H1 (cell line): ENCODE data around the gene LRRC49. TPM values are rescaled to one million over a fixed set of nuclear protein-coding genes. Genes with fewer than 3 reads are reported as not detected.
A peak's percentile ranks its signal among the peaks of the same experiment; 100 is the strongest.

Source experiments
- CTCF ChIA-PET: fragments of 300-600 bp; sonication (Branson Sonifier 250); formaldehyde crosslinking; loops from one replicate; lab custom pipeline; 2021; ENCODE audit not compliant: partially characterized antibody; lab: Charles Lee
- POLR2A ChIA-PET: fragments of 300-600 bp; sonication (Branson Sonifier 250); formaldehyde crosslinking; loops from one replicate; lab custom pipeline; 2021; ENCODE audit warnings: inconsistent platforms; ENCODE audit not compliant: partially characterized antibody; lab: Charles Lee
- DNase-seq, 2 experiments: peaks; one replicate each; pipeline versions ENCODE4 v3.0.0 to v3.0.0-alpha.2; 2010 to 2022; ENCODE audit warnings: low spot score in 2 of 2, low read depth in 1 of 2, mixed read lengths in 1 of 2
- FAIRE-seq: peaks from 2 replicates; lab custom pipeline; 2011; peaks lifted over from hg19 to GRCh38; lab: Jason Lieb, UNC
- H2AFZ ChIP-seq: 2 replicates; pipeline ENCODE4 v1.8.1; 2012; ENCODE audit warnings: low read length, inconsistent platforms
- H2AK5ac ChIP-seq: 2 replicates; pipeline ENCODE4 v1.6.1; 2013; ENCODE audit warnings: low read depth, low read length
- H2BK120ac ChIP-seq: replicated peaks from 2 replicates; pipeline ENCODE3; 2013; ENCODE audit warnings: low read depth, low read length, inconsistent platforms
- H2BK12ac ChIP-seq: 2 replicates; pipeline ENCODE4 v1.6.1; 2013; ENCODE audit warnings: low read depth, low read length
- H2BK15ac ChIP-seq: 2 replicates; pipeline ENCODE4 v1.6.1; 2013; ENCODE audit warnings: low read length
- H2BK20ac ChIP-seq: 2 replicates; pipeline ENCODE4 v1.6.1; 2013; ENCODE audit warnings: low read length
- H2BK5ac ChIP-seq: 2 replicates; pipeline ENCODE4 v1.6.1; 2013; ENCODE audit warnings: low read depth, low read length
- H3K14ac ChIP-seq: 2 replicates; pipeline ENCODE4 v1.6.1; 2013; ENCODE audit warnings: inconsistent platforms; ENCODE audit not compliant: insufficient read length
- H3K18ac ChIP-seq: 2 replicates; pipeline ENCODE4 v1.6.1; 2013; ENCODE audit warnings: low read length; ENCODE audit errors: extremely low read depth
- H3K23ac ChIP-seq: 2 replicates; pipeline ENCODE4 v1.6.1; 2013; ENCODE audit warnings: inconsistent platforms; ENCODE audit not compliant: insufficient read length
- H3K23me2 ChIP-seq: 2 replicates; pipeline ENCODE4 v1.6.1; 2013; ENCODE audit warnings: low read depth, low read length
- H3K27ac ChIP-seq: 2 replicates; pipeline ENCODE4 v1.6.1; 2011; ENCODE audit warnings: low read depth, low read length, inconsistent platforms
- H3K27me3 ChIP-seq, 4 experiments: replicated peaks in 1 of 4; 1 replicate in 1 of 4; 2 replicates in 3 of 4; pipeline versions ENCODE4 v1.6.1 to v1.8.1; 2011 to 2013; ENCODE audit warnings: low read length in 3 of 4, mild to moderate bottlenecking in 3 of 4, inconsistent platforms in 2 of 4, mixed read lengths in 2 of 4, moderate library complexity in 1 of 4; ENCODE audit not compliant: control insufficient read depth in 3 of 4, insufficient read depth in 3 of 4; ENCODE audit errors: extremely low read depth in 1 of 4
- H3K36me3 ChIP-seq, 4 experiments: 2 replicates each; pipeline versions ENCODE4 v1.6.1 to v1.8.1; 2011 to 2013; ENCODE audit warnings: mild to moderate bottlenecking in 4 of 4, low read length in 3 of 4, moderate library complexity in 2 of 4, control low read depth in 1 of 4, inconsistent platforms in 1 of 4; ENCODE audit not compliant: insufficient read depth in 4 of 4, control insufficient read depth in 2 of 4
- H3K4ac ChIP-seq: replicated peaks from 2 replicates; pipeline ENCODE3; 2013; ENCODE audit warnings: low read length, low read depth, mixed read lengths, inconsistent platforms; ENCODE audit not compliant: insufficient read length
- H3K4me1 ChIP-seq, 4 experiments: replicated peaks in 1 of 4; 1 replicate in 1 of 4; 2 replicates in 3 of 4; pipeline versions ENCODE4 v1.6.1 to v1.8.1; 2011 to 2013; ENCODE audit warnings: low read length in 3 of 4, inconsistent platforms in 2 of 4, mixed read lengths in 1 of 4; ENCODE audit not compliant: insufficient read depth in 4 of 4, control insufficient read depth in 3 of 4
- H3K4me2 ChIP-seq, 2 experiments: 2 replicates each; pipeline versions ENCODE4 v1.6.1 to v1.8.1; 2011 to 2013; ENCODE audit warnings: low read depth in 2 of 2, low read length in 2 of 2, control low read depth in 1 of 2, inconsistent platforms in 1 of 2, mild to moderate bottlenecking in 1 of 2; ENCODE audit not compliant: insufficient read depth in 1 of 2
- H3K4me3 ChIP-seq, 4 experiments: fragments of 200-600, 300-600 bp in 1 of 4; sonication (generic), shearing (Covaris generic), sonication (Bioruptor Twin) in 1 of 4; 2 replicates each; pipeline versions ENCODE4 v1.5.1 to v1.8.1; 2011 to 2016; ENCODE audit warnings: low read length in 4 of 4, low read depth in 3 of 4, control low read depth in 2 of 4, inconsistent platforms in 2 of 4, mild to moderate bottlenecking in 2 of 4, mixed read lengths in 1 of 4, moderate library complexity in 1 of 4; ENCODE audit not compliant: insufficient read depth in 2 of 4; ENCODE audit errors: extremely low read depth in 1 of 4
- H3K56ac ChIP-seq: replicated peaks from 2 replicates; pipeline ENCODE3; 2013; ENCODE audit warnings: low read depth, mild to moderate bottlenecking, mixed read lengths, low read length, inconsistent platforms; ENCODE audit not compliant: insufficient read length
- H3K79me1 ChIP-seq: 2 replicates; pipeline ENCODE4 v1.6.1; 2013; ENCODE audit warnings: low read depth, low read length, control low read depth
- H3K79me2 ChIP-seq, 2 experiments: 2 replicates each; pipeline versions ENCODE4 v1.6.1 to v1.8.1; 2012 to 2013; ENCODE audit warnings: low read length in 2 of 2, mild to moderate bottlenecking in 2 of 2, inconsistent platforms in 1 of 2; ENCODE audit not compliant: insufficient read depth in 2 of 2, control insufficient read depth in 1 of 2
- H3K9ac ChIP-seq, 4 experiments: replicated peaks in 1 of 4; 1 replicate in 1 of 4; 2 replicates in 3 of 4; pipeline versions ENCODE4 v1.6.1 to v1.8.1; 2011 to 2013; ENCODE audit warnings: low read depth in 3 of 4, low read length in 3 of 4, control low read depth in 2 of 4, mild to moderate bottlenecking in 2 of 4, moderate library complexity in 2 of 4, inconsistent platforms in 1 of 4; ENCODE audit errors: extremely low read depth in 1 of 4
- H3K9me3 ChIP-seq, 2 experiments: 2 replicates each; pipeline versions ENCODE4 v1.6.1 to v1.8.1; 2012 to 2013; ENCODE audit warnings: mild to moderate bottlenecking in 2 of 2, moderate library complexity in 2 of 2, control low read depth in 1 of 2, inconsistent platforms in 1 of 2, low read depth in 1 of 2, low read length in 1 of 2, mixed read lengths in 1 of 2; ENCODE audit not compliant: insufficient read depth in 2 of 2
- H4K20me1 ChIP-seq, 2 experiments: replicated peaks in 1 of 2; 2 replicates each; pipeline versions ENCODE3 to v1.8.1; 2011 to 2013; ENCODE audit warnings: inconsistent platforms in 2 of 2, low read length in 2 of 2, mild to moderate bottlenecking in 1 of 2; ENCODE audit not compliant: insufficient read depth in 2 of 2, control insufficient read depth in 1 of 2
- H4K5ac ChIP-seq: 2 replicates; pipeline ENCODE4 v1.6.1; 2013; ENCODE audit warnings: low read length, low read depth, mixed read lengths, inconsistent platforms; ENCODE audit not compliant: insufficient read length
- H4K8ac ChIP-seq: 2 replicates; pipeline ENCODE4 v1.8.0; 2013; ENCODE audit warnings: mild to moderate bottlenecking, moderate library complexity, low read length, inconsistent platforms; ENCODE audit not compliant: insufficient read depth; ENCODE audit errors: extremely low read depth
- H4K91ac ChIP-seq: replicated peaks from 2 replicates; pipeline ENCODE3; 2013; ENCODE audit warnings: low read length, mixed read lengths, inconsistent platforms; ENCODE audit not compliant: insufficient read length
- ASH2L ChIP-seq: fragments of 200-600, 300-600 bp; sonication (generic); IDR thresholded peaks from one replicate; pipeline ENCODE4 v1.7.1; 2017; ENCODE audit warnings: low read length
- BACH1 ChIP-seq: IDR thresholded peaks from 2 replicates; pipeline ENCODE4 v1.6.1; 2012; ENCODE audit warnings: low read length, improper control_type of control experiment
- CEBPB ChIP-seq: IDR thresholded peaks from 2 replicates; pipeline ENCODE4 v1.6.1; 2012; ENCODE audit warnings: low read depth, low read length
- EP300 ChIP-seq, 2 experiments: IDR thresholded peaks; 1 replicate in 1 of 2; 2 replicates in 1 of 2; pipeline ENCODE4 v1.6.1; 2011 to 2012; ENCODE audit warnings: low read depth in 2 of 2, low read length in 2 of 2, mild to moderate bottlenecking in 2 of 2, borderline replicate concordance in 1 of 2, inconsistent platforms in 1 of 2, moderate library complexity in 1 of 2
- HDAC6 ChIP-seq: IDR thresholded peaks from one replicate; pipeline ENCODE4 v1.7.1; 2012; ENCODE audit warnings: low read depth, mild to moderate bottlenecking, inconsistent platforms, low read length, moderate library complexity
- JUND ChIP-seq: IDR thresholded peaks from 2 replicates; pipeline ENCODE4 v1.6.1; 2011; ENCODE audit warnings: mild to moderate bottlenecking, improper control_type of control experiment, low read length
- KDM1A ChIP-seq: fragments of 200-600, 300-600 bp; sonication (generic); IDR thresholded peaks from 2 replicates; pipeline ENCODE4 v1.7.1; 2016; ENCODE audit warnings: mild to moderate bottlenecking, low read length, borderline replicate concordance
- NRF1 ChIP-seq: IDR thresholded peaks from 2 replicates; pipeline ENCODE4 v1.6.1; 2011; ENCODE audit warnings: mild to moderate bottlenecking, low read depth, low read length, improper control_type of control experiment
- SIN3A ChIP-seq, 2 experiments: IDR thresholded peaks in 1 of 2; conservative IDR thresholded peaks in 1 of 2; 2 replicates each; pipeline ENCODE4 v1.6.1; 2011 to 2012; ENCODE audit warnings: low read length in 2 of 2, improper control_type of control experiment in 1 of 2, low read depth in 1 of 2, mild to moderate bottlenecking in 1 of 2
- SIRT6 ChIP-seq: IDR thresholded peaks from one replicate; pipeline ENCODE4 v1.7.1; 2012; ENCODE audit warnings: low read length, inconsistent platforms
- SUZ12 ChIP-seq: fragments of 200-600 bp; sonication (generic); IDR thresholded peaks from 2 replicates; pipeline ENCODE4 v1.6.1; 2012; ENCODE audit warnings: mild to moderate bottlenecking, inconsistent platforms, low read length, moderate library complexity, mixed read lengths
- YY1 ChIP-seq: IDR thresholded peaks from 2 replicates; pipeline ENCODE4 v1.6.1; 2011; ENCODE audit warnings: low read depth, mild to moderate bottlenecking, low read length
- WGBS, 2 experiments: shearing (Covaris generic) in 1 of 2; methylation state at CpG; one replicate each; pipeline versions ENCODE4 v1.1.6 to v1.1.7; 2013 to 2015; ENCODE audit warnings: low lambda C conversion rate in 2 of 2, mixed read lengths in 2 of 2, inconsistent platforms in 1 of 2, low coverage in 1 of 2, missing lambda C conversion rate in 1 of 2; ENCODE audit not compliant: insufficient replicate concordance in 2 of 2, insufficient coverage in 1 of 2, insufficient read length in 1 of 2; ENCODE audit errors: extremely low coverage in 1 of 2, missing lambda C conversion rate in 1 of 2; 5-methylcytosine and 5-hydroxymethylcytosine counted together
- polyA plus RNA-seq, 7 experiments: library from polyadenylated mRNA; depleted of rRNA in 3 of 7; stranded (reverse) in 5 of 7; unstranded in 2 of 7; fragments of >200 nt in 5 of 7; fragments of 200-250 nt in 2 of 7; gene quantifications; 1 replicate in 5 of 7; 2 replicates in 1 of 7; 4 replicates in 1 of 7; pipeline versions ENCODE4 v1.2.1 to v1.2.3, GENCODE V29; 2011 to 2013; ENCODE audit warnings: missing spikeins in 2 of 7, mixed read lengths in 2 of 7
- total RNA-seq: library from RNA; stranded (reverse); fragmentation: NEBNext Ultra II Directional; extraction: Animal tissue kit (Norgen Biotek cat#: 25700); gene quantifications from 2 replicates; pipeline ENCODE4 v1.2.1, GENCODE V29; 2021
- TF ChIP-seq, protein P1 (sequence below): IDR thresholded peaks from 2 replicates; pipeline ENCODE4 v1.6.1; 2012; ENCODE audit warnings: low read length, inconsistent platforms

Gene LRRC49
- total and polyA plus RNA-seq, 2 of the 8 experiments (the other 6 are each of a cell fraction or from before 2014, with no cell fraction given) = 5.0 to 10.4 TPM

DNA sequence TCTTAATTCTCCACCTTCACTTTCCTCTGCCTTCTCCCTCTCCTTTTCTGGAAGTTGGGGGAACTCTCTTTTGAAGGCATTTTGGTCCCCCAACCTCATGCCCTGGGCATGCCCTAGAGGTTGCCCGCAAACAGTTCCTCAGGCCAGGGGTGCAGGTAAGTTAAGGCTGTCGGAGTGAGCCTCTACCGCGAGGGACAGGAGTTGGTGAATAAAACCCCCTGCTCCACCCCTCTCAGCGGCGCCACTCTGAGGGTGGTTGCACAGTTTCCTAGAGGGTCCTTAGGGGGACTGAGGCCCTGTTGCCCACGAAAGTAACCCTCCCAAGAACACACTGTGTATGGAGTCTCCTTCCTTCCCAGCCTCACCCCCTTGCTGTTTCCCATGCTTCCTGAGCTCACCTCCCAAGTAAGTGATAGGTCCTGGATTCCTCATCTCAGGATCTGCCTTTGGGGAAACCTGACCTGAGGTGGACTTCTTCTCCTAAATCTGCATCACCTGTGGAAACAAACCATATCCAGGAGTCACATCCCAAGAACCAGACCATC is 199.5 kb downstream of the LRRC49 start:
- CTCF ChIA-PET = interaction anchor here (0.7 to 2.6 kb wide), 3 partner anchors 11 to 756 kb away, joined by 3 to 15 read pairs (median 3); no protein-coding TSS in a partner anchor
- H3K79me1 ChIP-seq = no peaks in the 10 kb centered on the region
- TF ChIP-seq NRF1 (no peak), HDAC6 (no peak), ASH2L (no peak), SIRT6 (no peak), SIN3A (conservative IDR thresholded peaks at IDR 0.05 in 1 of 2, IDR thresholded peaks at IDR 0.05 in 1 of 2; ENCODE audit: low read depth in 1 of 2, low read length in 2 of 2) (no peak), JUND (no peak), BACH1 (no peak), KDM1A (no peak), CEBPB (no peak), EP300 (IDR thresholded peaks at IDR 0.05; ENCODE audit: borderline replicate concordance in 1 of 2, low read depth in 2 of 2, low read length in 2 of 2) (no peak), SUZ12 (no peak), YY1 (no peak)
- TF ChIP-seq, protein P1, sequence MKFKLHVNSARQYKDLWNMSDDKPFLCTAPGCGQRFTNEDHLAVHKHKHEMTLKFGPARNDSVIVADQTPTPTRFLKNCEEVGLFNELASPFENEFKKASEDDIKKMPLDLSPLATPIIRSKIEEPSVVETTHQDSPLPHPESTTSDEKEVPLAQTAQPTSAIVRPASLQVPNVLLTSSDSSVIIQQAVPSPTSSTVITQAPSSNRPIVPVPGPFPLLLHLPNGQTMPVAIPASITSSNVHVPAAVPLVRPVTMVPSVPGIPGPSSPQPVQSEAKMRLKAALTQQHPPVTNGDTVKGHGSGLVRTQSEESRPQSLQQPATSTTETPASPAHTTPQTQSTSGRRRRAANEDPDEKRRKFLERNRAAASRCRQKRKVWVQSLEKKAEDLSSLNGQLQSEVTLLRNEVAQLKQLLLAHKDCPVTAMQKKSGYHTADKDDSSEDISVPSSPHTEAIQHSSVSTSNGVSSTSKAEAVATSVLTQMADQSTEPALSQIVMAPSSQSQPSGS = no peak

More for the DNA sequence above, 199.5 kb downstream of the LRRC49 start:
- no peak overlapping the region for H2BK12ac ChIP-seq
- H3K4me1 ChIP-seq = no peaks in the 10 kb centered on the region
- H4K8ac ChIP-seq = no peak overlapping the region
- H3K14ac ChIP-seq = no peak overlapping the region
- no peaks in the 10 kb centered on the region for H4K20me1 ChIP-seq
- H2AK5ac ChIP-seq = no peak overlapping the region
- POLR2A ChIA-PET = no interaction called here
- H3K56ac ChIP-seq = no peak overlapping the region
- no peak overlapping the region for H3K27ac ChIP-seq
- H3K4me2 ChIP-seq = no peak overlapping the region
- no peaks in the 10 kb centered on the region for H3K79me2 ChIP-seq
- H4K5ac ChIP-seq = no peak overlapping the region
- no peak overlapping the region for H3K9ac ChIP-seq
- H3K27me3 ChIP-seq = peaks cover 0 to 5% (median 1%) of the 10 kb centered on the region in 4 experiments; a peak in 3 of 7 replicates
- no peaks in the 10 kb centered on the region for H3K23me2 ChIP-seq
- H2BK15ac ChIP-seq = no peak overlapping the region
- H2BK20ac ChIP-seq = no peak overlapping the region
- FAIRE-seq = no peak
- H3K18ac ChIP-seq = no peak overlapping the region
- H2BK5ac ChIP-seq = no peak overlapping the region
- WGBS, 2 experiments = 71% methylated on average over 7 of the region's 7 CpGs; no CpG with 5 or more reads in 1 of the 2 experiments
- no peak overlapping the region for H2BK120ac ChIP-seq
- no peak overlapping the region for H3K23ac ChIP-seq
- H3K9me3 ChIP-seq = no peaks in the 10 kb centered on the region
- H3K4ac ChIP-seq = no peak overlapping the region
- no peak overlapping the region for H3K4me3 ChIP-seq
- peak in 1 of 2 experiments; percentile 30 for DNase-seq
- H2AFZ ChIP-seq = no peak overlapping the region
- H3K36me3 ChIP-seq = no peaks in the 10 kb centered on the region
- H4K91ac ChIP-seq = no peak overlapping the region
